ENCODE results near the gene TMEM165. TPM values are rescaled to one million over a fixed set of nuclear protein-coding genes. Genes with fewer than 3 reads are reported as not detected.
A peak's percentile ranks its signal among the peaks of the same experiment; 100 is the strongest.

TMEM165 gene
- total RNA-seq, 8 experiments from 2014 or later, result 25.9 to 102 (median 45.9) TPM

DNA sequence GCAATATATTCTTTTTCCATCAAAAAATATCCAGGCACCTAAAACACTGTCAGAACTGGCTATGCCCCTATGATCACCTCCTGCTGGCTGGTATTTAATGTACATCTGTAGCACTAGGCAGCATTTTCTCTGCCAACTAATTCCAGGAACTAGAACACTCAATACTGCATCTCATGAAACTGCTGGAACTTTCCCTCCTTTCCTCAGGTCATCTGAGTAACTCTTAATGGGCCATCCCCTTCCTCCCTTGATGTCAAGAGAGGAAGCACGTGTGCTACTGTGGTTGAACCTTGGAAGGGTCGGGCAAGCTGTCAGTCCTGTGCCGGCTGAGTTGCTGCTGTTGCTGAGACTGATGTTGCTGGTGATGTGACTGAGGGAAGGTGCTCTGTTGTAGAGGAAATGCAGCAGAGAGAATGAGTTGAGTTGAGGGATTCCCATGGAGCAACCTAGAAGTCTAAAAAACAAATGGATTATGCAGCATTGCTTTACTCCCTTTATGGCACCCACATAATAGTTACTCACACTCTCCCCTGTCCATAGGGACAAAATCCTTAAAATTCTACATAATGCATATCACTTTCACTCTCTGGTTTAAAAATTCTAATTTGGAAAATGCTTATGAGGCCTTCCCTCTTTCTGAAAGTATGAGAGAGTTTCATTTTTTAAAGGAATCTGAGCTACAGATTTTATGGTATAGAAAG lies 39.5 kb downstream of the TMEM165 start:
- WGBS, 10 experiments, result 80 to 100% (median 83%) methylated on average over 1 to 2 of the region's 3 CpGs; no CpG with 5 or more reads in 7 of the 10 experiments
- Histone ChIP-seq H3K4me1 (replicated peaks in 1 of 2) (no peaks in the 10 kb centered on the region), H3K4me3 (no peak overlapping the region), H3K27ac (no peak overlapping the region)
- peak in 4 of 8 experiments; percentile 26 to 82 (median 69) for ATAC-seq (replicated peaks in 6 of 8)
- in situ Hi-C loops (cut with MboI; ENCODE audit: low pct_unique_long_range_greater_than_20kb in 2 of 9, low sequenced_read_pairs in 9 of 9, unreplicated experiment in 9 of 9), result loop anchor here in 1 of 9 experiments (25.0 kb wide), 1 partner anchor 302 kb away; no protein-coding TSS in a partner anchor

DNA sequence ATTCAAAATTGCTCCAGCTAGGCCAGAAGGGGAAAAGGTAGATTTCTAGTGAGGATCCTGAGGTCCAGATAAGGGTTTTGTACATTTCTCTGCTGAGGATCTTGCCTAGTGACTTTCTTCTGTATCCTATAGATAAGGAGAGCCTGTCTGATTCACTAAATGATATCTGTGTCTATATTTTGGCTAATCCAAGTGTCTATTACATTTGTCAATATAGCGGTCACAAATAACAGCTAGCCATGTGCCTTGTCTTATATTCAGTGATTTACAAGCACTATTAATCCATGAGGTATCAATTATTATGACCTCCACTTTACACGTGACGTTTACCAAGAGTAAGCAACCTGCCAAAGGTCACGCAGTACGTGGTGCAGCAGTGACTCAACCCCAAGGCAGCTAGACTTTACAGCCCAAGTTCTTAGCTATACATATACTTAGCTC lies 41.6 kb downstream of the TMEM165 start:
- ATAC-seq (replicated peaks in 6 of 8), result no peak
- no peak overlapping the region for H3K4me3 ChIP-seq
- H3K4me1 ChIP-seq (replicated peaks in 1 of 2), result no peaks in the 10 kb centered on the region
- in situ Hi-C loops (cut with MboI; ENCODE audit: low pct_unique_long_range_greater_than_20kb in 2 of 9, low sequenced_read_pairs in 9 of 9, unreplicated experiment in 9 of 9), result loop anchor here in 1 of 9 experiments (25.0 kb wide), 1 partner anchor 300 kb away; no protein-coding TSS in a partner anchor
- 80 to 100% (median 93%) methylated on average over 1 to 5 of the region's 5 CpGs; no CpG with 5 or more reads in 2 of the 10 experiments for WGBS, 10 experiments
- H3K27ac ChIP-seq, result no peak overlapping the region

DNA sequence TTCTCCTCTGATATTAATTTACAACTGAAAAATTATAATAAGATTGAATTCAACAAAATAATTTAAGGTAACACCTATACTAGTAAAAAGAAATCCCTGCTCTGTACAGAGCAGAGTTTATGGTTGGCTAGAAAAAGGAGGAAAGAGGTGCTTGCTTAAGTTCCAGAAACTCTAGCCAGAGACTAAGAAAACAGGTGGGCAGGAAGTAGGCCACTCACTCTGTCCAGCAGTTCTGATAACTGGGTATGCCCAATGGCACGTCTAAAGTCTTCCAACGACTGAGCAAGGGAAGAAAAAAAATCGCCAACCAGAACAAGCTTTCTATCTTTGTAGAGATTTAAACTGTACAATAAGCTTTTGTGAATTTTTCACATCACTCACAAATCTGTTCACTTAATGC lies 42.1 kb downstream of the TMEM165 start:
- ATAC-seq (replicated peaks in 6 of 8), result no peak
- no peak overlapping the region for H3K27ac ChIP-seq
- H3K4me1 ChIP-seq (replicated peaks in 1 of 2), result no peaks in the 10 kb centered on the region
- no peak overlapping the region for H3K4me3 ChIP-seq
- in situ Hi-C loops (cut with MboI; ENCODE audit: low pct_unique_long_range_greater_than_20kb in 2 of 9, low sequenced_read_pairs in 9 of 9, unreplicated experiment in 9 of 9), result loop anchor here in 1 of 9 experiments (25.0 kb wide), 1 partner anchor 299 kb away; no protein-coding TSS in a partner anchor
- WGBS, 10 experiments, result 87 to 100% (median 98%) methylated on average over 2 to 3 of the region's 3 CpGs; no CpG with 5 or more reads in 4 of the 10 experiments

DNA sequence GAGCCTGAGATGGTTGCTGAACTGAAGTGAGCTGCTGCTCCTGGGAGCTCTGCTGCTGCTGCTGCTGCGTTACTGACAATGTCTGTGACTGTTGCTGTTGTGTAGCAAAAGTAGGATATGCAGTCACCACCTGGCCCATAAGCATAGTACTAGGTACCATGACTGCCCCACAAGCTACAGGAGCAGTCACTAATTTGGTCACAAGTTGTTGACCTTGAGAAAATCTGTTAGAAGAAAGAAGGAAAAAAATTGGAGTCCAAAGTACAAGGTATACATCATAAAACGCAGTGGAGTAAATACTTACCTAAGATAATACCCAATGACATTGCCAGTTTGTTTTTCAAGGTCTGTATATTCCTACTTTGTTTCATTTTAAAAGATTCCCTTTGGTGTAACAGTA lies 42.6 kb downstream of the TMEM165 start:
- in situ Hi-C loops (cut with MboI; ENCODE audit: low pct_unique_long_range_greater_than_20kb in 2 of 9, low sequenced_read_pairs in 9 of 9, unreplicated experiment in 9 of 9), result loop anchor here in 1 of 9 experiments (25.0 kb wide), 1 partner anchor 299 kb away; no protein-coding TSS in a partner anchor
- no peak for ATAC-seq (replicated peaks in 6 of 8)
- 86 to 100% (median 100%) methylated on average over 1 to 2 of the region's 2 CpGs; no CpG with 5 or more reads in 2 of the 10 experiments for WGBS, 10 experiments
- Histone ChIP-seq H3K4me3 (no peak overlapping the region), H3K27ac (no peak overlapping the region), H3K4me1 (replicated peaks in 1 of 2) (no peaks in the 10 kb centered on the region)

DNA sequence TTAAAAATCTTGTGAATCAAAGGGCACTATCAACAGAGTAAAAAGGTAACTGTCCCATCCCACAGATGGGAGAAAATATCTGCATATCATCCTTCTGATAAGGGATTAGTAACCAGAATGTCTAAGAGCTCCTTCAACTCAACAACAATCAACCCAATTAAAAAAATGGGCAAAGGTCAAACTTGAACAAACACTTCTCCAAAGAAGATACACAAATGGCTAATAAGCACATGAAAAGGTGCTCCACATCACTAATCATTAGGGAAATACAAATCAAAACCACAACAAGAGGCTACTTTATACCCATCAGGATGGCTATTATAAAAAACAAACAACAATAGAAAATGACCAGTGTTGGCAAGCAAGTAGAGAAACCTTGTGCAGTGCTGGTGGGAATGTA lies 43.3 kb downstream of the TMEM165 start:
- Histone ChIP-seq H3K4me3 (no peak overlapping the region), H3K4me1 (replicated peaks in 1 of 2) (no peaks in the 10 kb centered on the region), H3K27ac (no peak overlapping the region)
- in situ Hi-C loops (cut with MboI; ENCODE audit: low pct_unique_long_range_greater_than_20kb in 2 of 9, low sequenced_read_pairs in 9 of 9, unreplicated experiment in 9 of 9), result loop anchor here in 1 of 9 experiments (25.0 kb wide), 1 partner anchor 298 kb away; no protein-coding TSS in a partner anchor
- ATAC-seq (replicated peaks in 6 of 8), result no peak

DNA sequence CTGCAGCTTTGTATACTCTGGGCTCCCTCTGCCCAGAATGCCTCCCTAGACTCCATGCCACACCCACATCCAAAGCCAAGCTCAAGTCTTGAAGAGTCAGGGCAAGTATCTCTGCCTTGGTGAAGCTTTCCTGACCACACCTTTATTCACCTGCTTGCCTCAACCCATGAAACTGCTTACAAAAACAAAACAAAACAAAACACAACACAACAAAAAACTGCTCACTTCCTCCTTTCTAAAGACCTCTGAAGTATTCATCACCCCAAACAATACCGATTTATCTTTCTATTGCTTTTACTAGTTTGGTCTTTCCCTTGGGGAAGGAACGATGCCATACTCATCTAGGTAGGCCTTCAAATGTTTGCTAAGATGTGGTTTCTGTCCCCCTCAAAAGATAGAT lies 45.0 kb downstream of the TMEM165 start:
- WGBS, 10 experiments, result 90 to 100% (median 100%) methylated on average over 1 to 2 of the region's 2 CpGs; no CpG with 5 or more reads in 2 of the 10 experiments
- Histone ChIP-seq H3K4me1 (replicated peaks in 1 of 2) (no peaks in the 10 kb centered on the region), H3K4me3 (no peak overlapping the region), H3K27ac (no peak overlapping the region)
- no peak for ATAC-seq (replicated peaks in 6 of 8)
- in situ Hi-C loops (cut with MboI; ENCODE audit: low pct_unique_long_range_greater_than_20kb in 2 of 9, low sequenced_read_pairs in 9 of 9, unreplicated experiment in 9 of 9), result loop anchor here in 1 of 9 experiments (25.0 kb wide), 1 partner anchor 297 kb away; no protein-coding TSS in a partner anchor

DNA sequence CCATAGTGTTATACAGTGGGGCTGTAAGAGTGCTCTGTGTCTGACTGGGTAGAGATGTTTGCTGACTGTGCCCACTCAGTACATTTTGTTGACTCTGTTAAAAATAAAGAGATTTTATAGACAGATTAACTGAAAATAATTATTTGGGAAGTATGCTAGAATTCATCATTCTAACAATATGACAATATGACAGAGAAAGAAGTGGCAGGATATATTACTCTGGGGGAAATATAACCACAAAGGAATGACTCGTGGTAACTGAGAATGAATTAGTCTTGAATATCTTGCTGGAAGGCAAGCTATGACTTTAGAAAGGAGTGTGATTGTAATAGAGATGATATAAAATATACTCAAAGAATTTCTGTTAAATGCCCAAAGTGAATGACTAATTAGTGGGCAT lies 46.8 kb downstream of the TMEM165 start:
- 10 to 100% (median 83%) methylated on average over 1 of the region's 1 CpG; no CpG with 5 or more reads in 3 of the 10 experiments for WGBS, 10 experiments
- Histone ChIP-seq H3K4me3 (no peak overlapping the region), H3K27ac (no peak overlapping the region), H3K4me1 (replicated peaks in 1 of 2) (no peaks in the 10 kb centered on the region)
- no peak for ATAC-seq (replicated peaks in 6 of 8)
- in situ Hi-C loops (cut with MboI; ENCODE audit: low pct_unique_long_range_greater_than_20kb in 2 of 9, low sequenced_read_pairs in 9 of 9, unreplicated experiment in 9 of 9), result loop anchor here in 1 of 9 experiments (25.0 kb wide), 1 partner anchor 295 kb away; no protein-coding TSS in a partner anchor

DNA sequence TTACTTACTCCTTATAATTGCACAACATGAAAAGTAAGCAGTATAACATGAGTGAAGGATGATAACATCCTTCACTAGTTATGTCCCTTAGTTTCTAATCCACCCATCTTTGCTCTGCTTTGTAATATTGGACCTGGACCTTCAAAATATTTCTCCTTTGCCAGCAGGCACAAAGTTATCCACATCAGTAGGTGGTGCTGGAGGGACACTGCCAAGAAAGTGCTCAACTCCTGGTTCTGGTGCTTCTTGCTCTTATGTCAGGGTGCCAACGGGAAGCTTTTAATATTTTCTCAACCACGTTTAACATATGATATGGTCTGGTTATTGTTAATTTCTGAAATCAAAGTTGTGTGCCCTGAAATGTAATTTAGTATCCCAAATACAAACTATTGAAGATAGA lies 49.1 kb downstream of the TMEM165 start:
- ATAC-seq (replicated peaks in 6 of 8), result peak in 1 of 8 experiments; percentile 23
- in situ Hi-C loops (cut with MboI; ENCODE audit: low pct_unique_long_range_greater_than_20kb in 2 of 9, low sequenced_read_pairs in 9 of 9, unreplicated experiment in 9 of 9), result loop anchor here in 1 of 9 experiments (25.0 kb wide), 1 partner anchor 292 kb away; no protein-coding TSS in a partner anchor
- 18 to 83% (median 55%) methylated on average over 1 to 2 of the region's 2 CpGs; no CpG with 5 or more reads in 6 of the 10 experiments for WGBS, 10 experiments

DNA sequence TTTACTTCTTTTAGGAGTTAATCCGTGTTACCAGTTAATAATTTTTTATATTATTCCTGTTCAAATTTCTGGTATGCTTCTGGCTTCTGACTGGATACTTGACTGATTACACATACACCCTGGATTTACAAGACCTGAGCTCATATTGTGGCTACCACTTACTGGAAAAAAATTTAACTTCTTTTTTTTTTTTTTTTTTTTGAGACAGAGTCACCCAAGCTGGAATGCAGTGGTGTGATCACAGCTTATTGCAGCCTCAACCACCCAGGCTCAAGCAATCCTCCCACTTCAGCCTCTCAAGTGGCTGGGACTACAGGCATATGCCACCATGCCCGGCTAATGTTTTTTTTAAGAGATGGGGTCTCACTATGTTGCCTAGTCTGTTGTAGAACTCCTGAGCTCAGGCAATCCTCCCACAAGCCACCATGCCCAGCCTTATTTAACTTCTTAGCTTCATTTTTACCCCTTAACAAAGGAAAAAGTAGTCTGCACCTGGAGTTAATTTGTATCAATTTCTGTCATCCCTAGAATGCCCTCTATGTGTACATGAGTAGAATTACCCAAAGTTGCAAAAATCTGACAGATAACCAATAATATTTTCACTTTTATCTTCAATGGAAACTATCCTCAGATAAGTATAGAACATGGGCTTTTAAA lies 50.3 kb downstream of the TMEM165 start:
- 0 to 100% (median 85%) methylated on average over 1 to 2 of the region's 2 CpGs; no CpG with 5 or more reads in 2 of the 10 experiments for WGBS, 10 experiments
- no peaks in the 10 kb centered on the region for H3K4me1 ChIP-seq (replicated peaks in 1 of 2)
- ATAC-seq (replicated peaks in 6 of 8), result no peak
- no peak overlapping the region for H3K27ac ChIP-seq
- no peak overlapping the region for H3K4me3 ChIP-seq
- in situ Hi-C loops (cut with MboI; ENCODE audit: low pct_unique_long_range_greater_than_20kb in 2 of 9, low sequenced_read_pairs in 9 of 9, unreplicated experiment in 9 of 9), result loop anchor here in 1 of 9 experiments (25.0 kb wide), 1 partner anchor 291 kb away; no protein-coding TSS in a partner anchor

More for the DNA sequence above, 49.1 kb downstream of the TMEM165 start:
- Histone ChIP-seq H3K4me3 (no peak overlapping the region), H3K4me1 (replicated peaks in 1 of 2) (no peaks in the 10 kb centered on the region), H3K27ac (no peak overlapping the region)

DNA sequence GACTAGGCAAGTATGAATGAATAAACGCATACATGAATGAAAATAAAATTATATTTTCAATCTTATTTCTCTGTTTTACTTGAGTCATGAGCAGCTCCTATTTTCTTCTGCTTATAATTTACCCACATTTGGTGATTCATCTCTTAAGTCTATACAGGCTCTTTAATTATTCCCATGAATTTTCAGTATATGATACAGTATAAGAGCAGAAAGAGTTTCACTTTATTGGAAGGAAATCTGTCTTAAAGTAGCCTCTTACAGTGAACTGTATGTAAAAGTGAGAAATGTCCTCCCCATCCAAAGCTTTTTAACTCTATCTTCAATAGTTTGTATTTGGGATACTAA lies 50.8 kb downstream of the TMEM165 start:
- H3K4me1 ChIP-seq (replicated peaks in 1 of 2), result no peaks in the 10 kb centered on the region
- H3K27ac ChIP-seq, result no peak overlapping the region
- H3K4me3 ChIP-seq, result no peak overlapping the region
- 43 to 100% (median 92%) methylated on average over 1 of the region's 1 CpG; no CpG with 5 or more reads in 1 of the 10 experiments for WGBS, 10 experiments
- in situ Hi-C loops (cut with MboI; ENCODE audit: low pct_unique_long_range_greater_than_20kb in 2 of 9, low sequenced_read_pairs in 9 of 9, unreplicated experiment in 9 of 9), result loop anchor here in 1 of 9 experiments (25.0 kb wide), 1 partner anchor 291 kb away; no protein-coding TSS in a partner anchor
- ATAC-seq (replicated peaks in 6 of 8), result no peak

DNA sequence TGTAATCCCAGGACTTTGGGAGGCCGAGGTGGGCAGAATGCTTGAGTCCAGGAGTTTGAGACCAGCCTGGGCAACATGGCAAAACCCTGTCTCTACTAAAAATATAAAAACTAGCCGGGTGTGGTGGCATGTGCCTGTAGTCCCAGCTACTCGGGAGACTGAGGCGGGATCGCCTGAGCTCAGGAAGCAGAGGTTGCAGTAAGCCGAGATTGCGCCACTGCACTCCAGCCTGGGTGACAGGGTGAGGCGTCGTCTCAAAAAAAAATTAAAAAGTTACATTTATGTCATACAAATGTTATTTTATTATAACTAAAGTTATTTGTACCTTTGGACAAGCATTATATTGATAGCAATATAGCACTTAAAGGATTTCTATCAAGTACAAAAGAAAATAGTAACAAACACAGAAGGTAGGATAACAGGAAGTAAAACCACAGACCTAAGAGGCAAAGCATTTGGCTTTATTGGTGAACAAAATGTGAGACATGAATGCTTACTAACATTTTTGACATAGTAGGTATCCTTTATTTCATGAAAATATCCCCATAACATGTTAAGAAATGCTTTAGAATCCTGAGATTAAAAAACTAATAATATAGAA lies 51.5 kb downstream of the TMEM165 start:
- 85 to 100% (median 96%) methylated on average over 4 to 9 of the region's 9 CpGs; no CpG with 5 or more reads in 1 of the 10 experiments for WGBS, 10 experiments
- Histone ChIP-seq H3K4me3 (no peak overlapping the region), H3K27ac (no peak overlapping the region), H3K4me1 (replicated peaks in 1 of 2) (no peaks in the 10 kb centered on the region)
- no peak for ATAC-seq (replicated peaks in 6 of 8)
- in situ Hi-C loops (cut with MboI; ENCODE audit: low pct_unique_long_range_greater_than_20kb in 2 of 9, low sequenced_read_pairs in 9 of 9, unreplicated experiment in 9 of 9), result loop anchor here in 1 of 9 experiments (25.0 kb wide), 1 partner anchor 290 kb away; no protein-coding TSS in a partner anchor

DNA sequence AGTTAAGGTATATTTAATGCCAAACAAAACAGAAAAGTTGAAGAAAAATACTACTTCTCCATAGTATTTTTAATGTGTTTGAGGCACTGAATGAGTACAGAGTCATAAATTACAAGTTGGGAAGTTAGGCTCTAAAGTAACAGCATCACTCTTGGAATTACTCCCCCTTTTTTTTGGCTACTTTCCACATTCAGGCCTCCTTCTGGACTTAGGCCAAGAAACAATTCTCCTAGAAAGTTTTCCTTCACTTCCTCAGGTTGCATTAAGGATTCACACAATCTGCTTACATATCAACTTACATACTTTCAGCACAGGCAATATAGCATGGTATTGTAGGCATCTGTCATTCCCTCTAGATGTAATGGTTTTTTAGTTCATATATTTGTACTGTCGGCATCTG lies 52.1 kb downstream of the TMEM165 start:
- Histone ChIP-seq H3K4me1 (replicated peaks in 1 of 2) (no peaks in the 10 kb centered on the region), H3K4me3 (no peak overlapping the region), H3K27ac (no peak overlapping the region)
- WGBS, 10 experiments, result 78 to 100% (median 100%) methylated on average over 1 of the region's 1 CpG; no CpG with 5 or more reads in 1 of the 10 experiments
- in situ Hi-C loops (cut with MboI; ENCODE audit: low pct_unique_long_range_greater_than_20kb in 2 of 9, low sequenced_read_pairs in 9 of 9, unreplicated experiment in 9 of 9), result loop anchor here in 1 of 9 experiments (25.0 kb wide), 1 partner anchor 289 kb away; no protein-coding TSS in a partner anchor
- no peak for ATAC-seq (replicated peaks in 6 of 8)
